ENCODE measurements around the gene COL5A1.
"Not testable (repeated sequence)": the region's sequence is repeated elsewhere in the genome, so short reads cannot be mapped to it uniquely, and the experiment has no call there.

The COL5A1 gene

DNA sequence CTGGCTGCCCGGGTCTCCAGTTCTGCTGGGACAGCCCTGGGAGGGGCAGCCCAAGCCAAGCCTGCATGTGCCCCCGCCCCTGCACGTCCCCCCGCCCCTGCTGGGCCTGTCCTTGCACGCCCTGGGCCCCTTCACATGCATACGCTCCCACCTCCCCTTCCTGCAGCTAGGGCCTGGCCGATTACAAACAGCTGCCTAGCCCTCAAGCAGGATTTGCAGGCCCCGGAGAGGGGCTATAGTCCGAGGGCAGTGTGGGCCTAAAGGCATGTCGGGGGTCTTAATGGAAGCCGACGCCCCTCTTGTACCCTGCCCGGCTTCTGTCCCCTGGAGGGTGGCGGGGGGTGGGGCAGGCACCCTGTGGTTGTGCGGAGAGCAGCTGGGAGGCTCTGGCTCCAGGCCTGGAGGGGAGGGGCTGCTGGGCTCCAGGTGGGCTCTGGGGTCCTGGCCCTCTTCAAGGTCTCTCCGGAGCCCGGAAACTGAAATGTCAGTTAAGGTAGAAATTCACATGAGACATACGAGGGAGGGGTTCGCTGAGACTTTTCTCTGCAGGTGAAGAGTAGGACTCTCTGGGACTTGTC, 16.9 kb downstream of the COL5A1 start:
- DNase-seq, result no peak

DNA sequence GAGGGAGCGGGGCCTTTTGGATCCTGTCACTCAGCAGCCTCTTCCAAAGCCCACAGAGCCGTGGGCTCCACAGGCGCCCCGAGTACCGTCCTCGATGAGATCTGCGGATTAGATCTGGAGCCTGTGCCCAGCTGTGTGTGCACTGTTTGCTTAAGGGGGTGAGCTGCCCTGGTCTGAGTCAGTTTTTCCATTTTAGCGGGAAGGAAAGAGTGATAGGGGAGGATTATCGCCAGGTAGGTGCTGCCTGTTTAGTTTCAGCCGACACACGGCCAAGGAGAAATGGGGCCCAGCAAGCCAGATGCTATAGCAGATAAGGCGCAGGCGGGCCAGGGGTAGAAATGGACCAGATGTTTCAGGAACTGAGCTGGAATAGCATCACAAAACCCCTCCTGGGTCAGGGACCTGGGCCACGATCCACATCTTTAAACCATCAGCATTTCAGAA, 18.1 kb downstream of the COL5A1 start:
- no peak for DNase-seq

DNA sequence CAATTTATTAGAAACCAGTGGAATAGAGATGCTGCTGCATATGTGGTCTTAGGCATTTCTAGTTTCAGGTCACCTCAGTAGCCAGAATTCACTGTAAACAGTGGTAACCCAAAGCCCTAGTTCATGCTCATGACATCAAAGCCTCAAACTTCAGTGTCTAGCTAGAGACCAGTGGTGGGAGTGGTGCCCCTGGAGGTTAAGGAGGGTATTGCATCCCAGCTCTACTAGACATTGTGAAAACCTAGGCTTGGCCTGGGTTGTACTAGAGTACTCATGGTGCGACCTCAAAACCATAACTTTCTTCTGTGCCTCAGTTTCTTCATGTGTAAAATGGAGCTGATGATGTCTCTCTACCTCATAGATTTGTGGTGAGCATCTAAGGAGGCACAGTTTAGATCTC, 18.8 kb downstream of the COL5A1 start:
- DNase-seq, result no peak

DNA sequence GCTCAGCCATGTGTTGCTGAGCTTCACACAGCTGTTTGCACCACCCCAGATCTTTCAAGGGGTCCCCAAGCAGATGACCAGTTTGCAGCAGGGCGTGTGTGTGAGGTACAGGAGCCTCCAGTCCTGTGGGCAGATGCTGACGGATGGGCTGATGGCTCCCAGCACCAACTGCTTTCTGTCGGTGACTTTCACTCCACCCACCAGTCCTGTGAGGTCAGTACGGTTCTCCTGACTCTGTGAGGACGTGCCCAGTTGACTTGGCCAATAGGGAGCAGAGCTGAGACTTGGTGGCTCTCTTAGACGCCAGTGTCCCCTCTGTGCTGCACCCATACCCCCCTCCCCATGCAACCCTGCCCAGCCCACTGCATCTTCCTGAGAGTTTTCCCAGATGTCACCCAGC, 19.7 kb downstream of the COL5A1 start:
- DNase-seq, result no peak

DNA sequence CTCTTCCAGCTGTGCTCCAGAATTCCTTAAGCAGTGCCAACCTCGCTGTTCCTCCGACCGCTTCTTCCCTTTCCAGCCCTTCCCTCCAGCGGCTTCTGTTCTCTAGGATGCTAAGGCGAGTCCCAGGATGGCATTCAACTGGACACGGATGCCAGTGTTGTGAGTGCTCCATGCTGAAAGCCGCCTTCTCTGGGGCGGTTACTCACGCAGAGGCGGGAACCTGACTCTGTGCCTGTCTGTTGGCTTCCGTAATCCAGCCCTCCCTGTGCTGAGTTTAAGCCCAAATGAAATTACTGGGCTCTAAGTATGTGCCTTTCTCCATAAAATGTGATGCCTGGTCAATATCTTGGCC, 20.2 kb downstream of the COL5A1 start:
- peak; percentile 82 for DNase-seq

DNA sequence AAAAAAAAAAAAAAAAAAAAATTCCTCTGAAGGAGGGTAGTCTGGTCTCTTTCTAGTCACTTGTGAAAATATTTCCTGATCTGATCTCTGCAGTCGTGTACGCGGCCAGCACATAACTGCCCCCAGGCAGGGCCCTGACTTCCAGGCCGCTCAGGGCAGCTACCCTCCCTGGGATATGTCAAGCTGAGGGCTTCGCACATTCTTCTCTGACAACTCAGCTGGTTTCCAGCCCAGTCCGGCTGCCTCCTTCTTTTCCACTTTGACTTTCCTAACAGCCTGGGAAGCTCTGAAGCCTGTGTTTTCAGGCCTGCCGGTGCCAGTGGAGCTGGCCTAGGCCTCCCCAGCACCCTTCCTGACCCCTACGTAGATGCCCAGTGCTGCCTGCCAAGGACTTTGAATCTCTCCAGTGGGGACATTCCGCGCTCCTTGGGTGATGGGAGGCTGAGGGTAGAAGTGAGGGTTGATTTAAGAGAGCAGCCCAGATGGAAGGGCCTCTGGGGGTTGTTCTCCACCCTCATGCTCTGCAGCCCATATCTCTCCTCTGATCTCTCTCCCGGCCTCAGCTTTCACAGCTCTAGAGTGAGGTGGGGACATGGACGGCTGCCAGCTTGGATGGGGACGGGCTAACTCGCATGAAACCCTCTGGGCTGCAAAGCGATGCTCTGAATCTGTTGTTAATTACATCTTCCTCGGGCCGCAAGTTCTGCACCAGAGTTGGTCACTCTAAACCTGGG, 20.7 kb downstream of the COL5A1 start:
- peak; percentile 95 for DNase-seq

DNA sequence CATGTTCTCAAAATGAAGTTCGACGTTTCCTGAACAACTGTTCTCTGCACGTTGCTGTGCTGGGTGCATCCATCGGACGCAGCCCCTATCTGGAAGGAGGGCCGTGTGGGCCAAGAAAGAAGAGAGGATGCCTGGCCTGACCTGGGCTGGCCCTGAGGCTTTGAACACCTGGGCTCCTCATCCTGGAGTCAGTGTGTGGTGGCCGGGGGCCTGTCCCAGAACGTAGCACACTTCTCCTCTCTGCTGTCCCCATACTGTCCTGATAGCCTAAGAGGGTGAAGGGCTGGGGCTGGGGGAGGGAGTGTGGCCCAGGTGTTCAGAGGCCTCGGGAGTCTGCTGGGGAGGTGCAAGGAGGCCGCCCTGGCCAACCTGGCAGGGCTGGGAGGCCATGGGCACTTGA, 21.5 kb downstream of the COL5A1 start:
- DNase-seq, result no peak

DNA sequence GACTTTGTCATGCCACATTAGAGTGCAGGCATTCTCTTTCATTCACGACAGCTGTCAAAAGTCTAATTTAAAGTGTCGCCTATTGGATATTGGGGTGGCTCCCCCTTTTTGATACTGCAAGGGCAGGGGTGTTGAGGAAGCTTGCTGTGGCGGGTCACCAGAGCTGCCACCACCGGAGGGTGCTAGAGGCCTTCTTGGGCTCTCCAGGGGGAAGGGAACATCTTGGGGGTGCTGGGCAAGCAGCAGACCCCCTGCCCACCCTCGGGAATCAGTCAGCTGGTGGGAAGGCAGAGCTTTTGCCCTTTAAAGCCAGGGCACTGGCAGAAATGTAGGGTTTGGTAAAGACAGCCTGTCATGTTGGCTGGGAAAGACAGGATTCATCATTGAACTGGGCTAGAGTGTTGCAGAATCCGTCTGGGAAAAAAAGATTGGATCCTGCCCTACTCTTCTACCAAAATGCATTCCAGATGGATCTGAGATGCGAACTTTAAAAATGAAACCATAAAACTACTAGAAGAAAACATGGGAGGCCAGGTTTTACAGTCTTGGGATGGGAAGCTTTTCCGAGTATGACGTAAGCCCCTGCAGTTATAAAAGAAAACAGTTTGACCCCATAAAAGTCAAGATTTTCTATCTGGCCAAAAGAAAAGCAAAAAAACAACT, 22.3 kb downstream of the COL5A1 start:
- no peak for DNase-seq

DNA sequence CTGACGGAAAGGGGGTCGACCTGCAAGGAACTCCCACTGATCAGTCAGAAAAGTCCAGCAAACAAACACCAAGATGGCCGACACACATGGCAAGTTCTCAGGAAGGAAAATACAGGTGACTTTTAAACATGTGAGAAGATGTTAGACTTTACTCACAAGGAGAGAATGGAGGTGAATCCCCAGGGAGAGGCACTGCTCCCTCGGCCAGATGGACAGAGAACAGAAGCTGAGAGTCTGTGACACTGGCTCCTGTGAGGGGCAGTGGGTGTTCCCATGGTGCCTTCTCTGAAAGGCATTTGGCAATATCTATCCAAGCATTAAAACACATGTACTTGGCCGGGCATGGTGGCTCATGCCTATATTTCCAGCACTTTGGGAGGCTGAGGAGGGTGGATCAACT, 22.8 kb downstream of the COL5A1 start:
- DNase-seq, result no peak

DNA sequence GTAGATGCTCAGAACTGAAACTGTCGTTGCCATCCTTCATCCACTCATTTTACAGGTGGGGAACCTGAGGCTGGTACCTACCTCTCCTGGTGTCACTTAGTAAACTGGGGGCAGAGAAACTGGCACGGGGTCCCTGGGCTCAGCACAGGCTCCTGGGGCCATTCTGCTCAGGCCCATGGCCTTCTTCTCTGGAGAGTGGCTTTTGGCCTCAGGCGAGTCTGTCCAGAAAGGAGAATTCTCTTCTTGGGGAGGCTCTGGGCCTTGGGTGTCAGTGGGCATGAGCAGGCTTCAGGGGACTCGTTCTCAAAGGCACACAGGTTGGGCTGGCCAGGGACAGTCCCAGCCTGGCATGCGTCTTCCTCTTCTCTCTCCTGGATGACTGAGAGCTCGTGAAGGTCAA, 24.6 kb downstream of the COL5A1 start:
- no peak for DNase-seq

DNA sequence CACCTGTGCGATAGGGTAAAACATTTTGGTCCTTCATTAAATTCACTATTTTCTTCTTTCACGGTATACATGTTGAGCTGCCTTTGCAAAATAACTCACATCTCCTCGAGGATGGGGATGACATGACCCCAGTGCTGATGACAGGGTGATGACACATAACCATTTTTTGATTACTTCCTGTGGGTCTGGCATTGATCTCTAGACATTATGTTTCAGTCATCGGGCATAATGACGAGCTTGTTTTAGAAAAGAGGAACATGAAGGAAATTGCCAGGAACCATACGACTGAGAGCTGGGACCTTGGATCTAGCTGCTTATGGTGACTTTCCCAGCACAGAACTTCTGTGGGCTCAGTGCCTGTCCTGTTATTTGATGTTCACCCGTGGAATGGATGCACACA, 25.2 kb downstream of the COL5A1 start:
- peak; percentile 74 for DNase-seq

DNA sequence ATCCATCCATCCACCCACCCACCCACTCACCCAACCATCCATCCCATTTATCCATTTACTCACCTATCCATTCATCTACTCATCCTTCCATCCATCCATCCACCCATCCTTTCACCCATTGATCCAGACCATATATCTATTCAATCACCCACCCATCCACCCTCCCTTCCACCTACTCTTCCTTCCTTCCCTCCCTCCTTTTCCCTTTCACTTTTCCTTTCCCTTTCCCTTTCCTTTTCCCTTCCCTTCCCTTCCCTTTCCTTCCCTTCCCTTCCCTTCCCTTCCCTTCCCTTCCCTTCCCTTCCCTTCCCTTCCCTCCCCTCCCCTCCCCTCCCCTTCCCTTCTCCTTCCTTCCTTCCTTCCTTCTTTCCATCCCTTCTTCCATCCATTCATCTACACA, 27.4 kb downstream of the COL5A1 start:
- not testable (repeated sequence) for DNase-seq

DNA sequence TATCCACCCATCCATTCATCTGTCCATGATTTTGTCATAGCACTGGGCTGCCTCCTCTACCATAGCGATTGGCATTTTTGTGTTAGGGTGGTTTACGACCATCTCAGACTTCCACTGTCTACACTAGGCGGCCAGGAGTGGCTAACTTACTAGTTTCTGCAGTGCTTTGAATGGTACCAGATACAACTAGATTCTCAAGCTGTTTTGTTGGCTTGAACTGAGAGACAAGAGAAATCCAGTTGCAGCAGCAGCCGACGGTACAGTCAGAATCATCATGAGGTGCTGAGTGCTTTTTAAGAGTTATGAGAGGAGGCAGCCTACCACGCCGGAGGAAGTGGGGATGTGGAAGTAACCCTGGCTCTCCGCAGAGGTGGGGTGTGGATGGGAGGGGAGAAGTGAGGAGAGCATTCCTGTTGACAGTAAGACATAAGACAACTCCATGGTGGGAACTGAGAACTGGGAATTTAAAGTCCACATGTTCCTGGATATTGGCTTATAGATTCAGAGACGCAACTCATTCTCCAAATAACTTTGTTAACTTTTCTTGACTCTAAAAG, 27.9 kb downstream of the COL5A1 start:
- no peak for DNase-seq

DNA sequence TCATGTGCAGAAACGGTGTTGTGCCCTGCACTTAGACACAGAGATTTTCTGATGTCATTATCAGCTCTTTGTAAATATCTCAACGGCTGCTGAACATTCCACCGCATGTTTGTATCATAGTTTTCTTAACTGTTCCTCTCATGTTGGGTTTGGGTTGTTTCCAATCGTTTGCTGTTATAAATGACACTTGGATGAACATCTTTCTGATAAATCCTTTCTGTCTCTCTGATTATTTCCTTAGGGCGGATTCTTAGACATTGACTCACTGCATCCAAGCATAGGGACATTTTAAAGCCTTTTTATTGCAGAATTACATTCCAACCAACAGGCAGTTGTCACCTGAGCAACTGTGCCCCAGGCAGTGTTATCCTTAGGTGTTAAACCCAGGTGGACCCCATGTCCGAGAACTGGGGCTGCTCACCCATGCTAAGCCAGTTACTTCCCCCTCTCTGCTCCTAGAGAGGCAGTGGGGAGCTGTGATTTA, 28.5 kb downstream of the COL5A1 start:
- peak; percentile 98 for DNase-seq

DNA sequence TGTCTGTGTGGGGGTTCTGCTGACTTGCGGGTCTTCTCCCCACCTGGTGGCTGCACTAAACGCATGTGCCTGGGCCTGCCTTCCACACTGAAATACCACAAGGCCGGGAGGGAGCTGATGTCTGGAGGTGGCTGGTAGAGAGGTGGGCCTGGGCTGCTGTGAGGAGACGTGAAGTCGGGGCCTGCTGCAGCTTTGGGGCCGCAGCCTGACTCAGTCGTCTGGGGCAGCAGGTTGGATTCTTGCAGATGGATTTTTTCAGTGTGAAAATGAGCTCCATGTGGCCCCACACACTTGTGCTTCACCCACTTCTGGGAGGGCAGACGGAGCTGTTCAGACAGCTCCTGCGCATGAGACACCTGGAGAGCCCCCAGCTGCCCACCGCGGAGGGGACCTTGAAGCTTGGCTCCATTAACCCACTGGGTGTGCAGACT, 29.3 kb downstream of the COL5A1 start:
- DNase-seq, result no peak

DNA sequence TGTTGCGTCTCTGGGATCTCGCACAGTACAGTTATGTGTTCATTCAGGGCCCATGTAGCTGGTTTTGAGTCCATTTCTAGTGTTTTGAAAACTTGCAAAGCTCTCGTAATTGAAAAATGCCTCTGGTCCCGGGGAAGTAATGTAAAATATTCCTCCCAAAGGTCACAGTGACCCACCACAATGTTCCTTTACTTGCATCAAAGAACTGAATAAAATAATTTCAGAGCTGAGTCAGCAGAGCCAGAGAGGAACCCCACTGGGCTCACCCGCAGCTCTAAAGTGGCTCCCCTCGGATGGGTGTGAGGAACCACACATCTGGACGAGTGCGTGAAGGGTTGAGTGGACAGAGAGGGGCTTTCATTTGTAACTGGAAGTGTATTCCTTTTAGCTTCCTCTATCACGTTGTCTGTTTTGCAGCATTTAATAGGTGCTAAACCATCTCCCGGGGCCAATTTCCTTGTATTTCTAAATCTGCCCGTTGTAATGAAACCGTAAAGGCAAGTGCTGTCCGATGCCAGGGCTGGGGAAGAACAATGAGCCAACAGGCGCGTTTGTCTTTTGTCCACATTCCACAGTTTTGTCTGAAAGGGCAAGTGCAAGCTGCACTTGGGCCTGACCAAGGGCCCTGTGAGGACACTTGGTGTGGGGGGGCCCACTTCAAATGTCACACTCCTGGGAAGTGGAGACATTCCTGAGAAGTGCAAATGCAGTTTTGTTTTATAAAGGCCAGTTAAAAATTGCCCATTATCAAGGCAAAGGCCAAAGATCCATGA, 29.9 kb downstream of the COL5A1 start:
- no peak for DNase-seq

DNA sequence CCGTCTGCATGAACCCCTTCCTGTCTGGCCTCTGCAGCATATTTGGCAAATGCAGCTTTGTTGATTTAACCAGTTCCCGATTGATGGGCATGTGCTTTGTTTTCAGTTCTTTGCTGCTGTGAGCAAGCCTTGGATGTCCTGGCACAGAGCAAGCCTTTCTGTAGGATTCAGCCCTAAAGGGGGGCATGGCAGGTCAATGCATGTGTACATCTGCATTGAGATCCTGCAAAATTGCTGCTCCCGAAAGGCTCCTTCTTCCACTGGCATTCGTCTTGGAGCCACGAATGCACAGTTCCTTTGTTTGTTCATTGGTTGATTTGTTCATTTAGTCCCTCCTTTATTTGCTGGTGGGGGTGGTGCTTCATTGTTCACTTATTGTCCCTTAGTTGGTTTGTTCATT, 34.8 kb downstream of the COL5A1 start:
- DNase-seq, result no peak

DNA sequence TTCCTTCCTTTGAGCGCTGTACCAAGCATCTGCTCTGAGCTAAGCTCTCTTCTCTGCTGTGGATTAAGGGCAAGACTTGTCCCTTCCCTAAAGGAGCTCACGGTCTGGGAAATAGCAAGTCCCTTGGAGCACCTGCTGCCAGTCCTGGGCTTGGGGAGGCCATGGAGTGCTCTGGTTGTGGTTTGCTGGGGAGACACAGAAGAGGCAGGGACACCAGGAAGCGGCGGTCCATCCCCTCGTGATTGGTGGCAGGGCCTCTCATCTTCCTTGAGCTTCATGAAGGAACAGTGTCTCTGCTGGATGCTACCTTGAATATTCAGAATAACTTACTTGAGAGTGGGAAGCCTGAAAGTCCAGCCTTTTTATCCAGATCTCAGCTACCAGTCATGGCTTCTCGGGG, 35.3 kb downstream of the COL5A1 start:
- no peak for DNase-seq

DNA sequence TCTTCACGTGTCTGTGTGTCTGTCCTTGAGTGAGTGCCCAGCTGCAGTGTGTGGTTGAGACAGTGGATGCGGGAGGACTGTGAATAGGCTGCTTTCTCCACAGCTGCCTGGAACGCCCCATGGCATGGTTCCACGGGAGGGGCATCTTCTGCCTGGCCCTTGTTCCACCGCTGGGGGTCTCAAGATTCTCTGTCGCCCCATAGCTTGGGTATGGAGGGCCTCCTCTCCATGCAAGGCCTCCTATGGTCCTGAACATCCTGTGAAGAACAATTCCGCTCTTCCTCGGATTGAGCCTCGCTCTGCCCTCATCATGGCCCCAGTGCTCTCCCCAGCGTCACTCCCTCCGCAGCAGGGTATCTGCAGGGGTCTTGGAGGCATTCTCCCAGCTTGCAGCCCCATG, 36.1 kb downstream of the COL5A1 start:
- DNase-seq, result no peak

DNA sequence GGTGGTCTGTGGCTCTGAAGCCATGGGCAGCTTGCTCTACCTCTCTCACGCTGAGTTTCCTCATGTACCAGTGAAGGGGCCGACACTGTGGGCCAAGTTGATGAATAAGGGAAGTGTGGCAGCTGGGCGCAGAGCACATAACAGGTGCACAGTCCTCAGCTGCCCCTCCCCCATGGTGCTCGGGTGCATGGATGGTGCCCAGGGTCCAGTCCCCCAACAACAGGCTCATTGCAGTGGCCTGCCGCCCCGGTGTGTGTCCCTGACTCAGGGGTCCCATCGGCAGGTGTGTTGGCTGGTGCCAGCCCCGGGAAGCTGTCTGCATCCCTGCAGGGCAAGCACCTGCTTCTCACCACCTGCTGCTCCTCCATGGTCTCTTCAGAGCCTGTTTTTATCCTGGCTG, 36.6 kb downstream of the COL5A1 start:
- DNase-seq, result no peak

DNA sequence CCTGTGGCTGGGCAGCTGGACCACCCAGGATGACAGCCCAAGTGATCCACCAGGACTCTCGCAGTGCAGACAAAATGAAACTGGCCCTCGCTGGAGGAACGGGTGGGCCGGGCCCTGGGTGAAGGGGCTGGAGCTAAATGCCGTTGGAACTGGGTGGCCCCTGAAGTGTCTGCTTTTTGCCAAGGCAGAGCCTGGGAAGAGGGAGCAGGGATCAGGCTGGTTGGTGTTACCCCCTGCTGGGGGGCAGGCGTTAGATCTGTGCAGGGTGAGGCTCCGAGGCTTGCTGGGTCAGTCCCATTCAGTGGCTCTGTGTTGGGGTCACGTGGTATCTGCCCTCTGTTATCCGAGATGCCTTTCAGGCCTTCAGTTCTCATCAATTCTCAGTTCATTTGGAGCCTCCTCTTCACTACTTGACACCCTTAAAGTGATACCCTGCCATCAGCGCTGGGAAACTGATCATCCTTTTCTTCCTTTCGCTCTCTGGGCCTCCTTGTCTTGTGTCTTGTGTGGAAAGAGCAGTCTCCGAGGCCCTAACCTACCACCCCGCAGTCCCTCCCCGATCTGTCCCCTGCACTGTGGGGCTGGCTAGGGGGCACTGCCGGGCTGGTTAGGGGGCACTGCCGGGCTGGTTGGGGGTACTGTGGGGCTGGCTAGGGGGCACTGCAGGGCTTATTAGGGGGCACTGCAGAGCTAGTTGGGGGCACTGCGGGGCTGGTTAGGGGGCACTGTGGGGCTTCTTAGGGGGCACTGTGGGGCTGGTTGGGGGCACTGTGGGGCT, 37.3 kb downstream of the COL5A1 start:
- no peak for DNase-seq
